Ovary (tissue), 9 donors: Measurements from ENCODE around the gene CD36. TPM values are rescaled to one million over a fixed set of nuclear protein-coding genes. Genes with fewer than 3 reads are reported as not detected.

ENCODE experiments used
- DNase-seq, 5 donors: peaks; one replicate each; pipeline ENCODE4 v3.0.0-alpha.2; 2019 to 2020
- H3K27ac ChIP-seq, 2 donors: fragments of 200-600 bp; one replicate each; pipeline versions ENCODE4 v1.5.1 to v1.8.0; 2019 to 2022
- H3K27me3 ChIP-seq: fragments of 200-600 bp; one replicate; pipeline ENCODE4 v1.8.0; 2022
- H3K36me3 ChIP-seq: fragments of 200-600 bp; sonication (generic); one replicate; pipeline ENCODE4 v1.5.1; 2019
- H3K4me1 ChIP-seq: one replicate; pipeline ENCODE4 v1.8.1; 2013; ENCODE audit warnings: mild to moderate bottlenecking, moderate library complexity; ENCODE audit not compliant: insufficient read depth
- H3K4me3 ChIP-seq: fragments of 200-600 bp; sonication (generic); one replicate; pipeline ENCODE4 v1.5.1; 2017
- H3K9me3 ChIP-seq, 2 donors: fragments of 200-600 bp in 1 of 2; sonication (generic) in 1 of 2; one replicate each; pipeline versions ENCODE4 v1.5.1 to v1.8.1; 2013 to 2019; ENCODE audit warnings: mild to moderate bottlenecking in 1 of 2, moderate library complexity in 1 of 2
- CTCF ChIP-seq, 3 donors: fragments of 450-650 bp in 2 of 3; fragments of 200-600 bp in 1 of 3; IDR thresholded peaks; one replicate each; pipeline versions ENCODE4 v1.5.1 to v1.8.0; 2016 to 2022; ENCODE audit warnings: antibody characterized with exemption in 3 of 3, mild to moderate bottlenecking in 1 of 3
- EP300 ChIP-seq: sonication (generic); formaldehyde crosslinking; IDR thresholded peaks from one replicate; pipeline ENCODE4 v1.6.1; 2017; ENCODE audit warnings: antibody characterized with exemption
- POLR2A ChIP-seq: fragments of 450-650 bp; IDR thresholded peaks from one replicate; pipeline ENCODE4 v1.6.1; 2017; ENCODE audit warnings: antibody characterized with exemption, mild to moderate bottlenecking, moderate library complexity
- WGBS, 3 donors: extraction: QIAGEN DNeasy Blood & Tissue Kit in 1 of 3; methylation state at CpG; one replicate each; pipeline versions ENCODE4 v1.1.5 to v1.1.7; 2013 to 2017; 5-methylcytosine and 5-hydroxymethylcytosine counted together
- intact Hi-C, 4 donors: fragments of 100-400 bp; cut with DNase I; formaldehyde crosslinking; loops; one replicate each; pipeline versions ENCODE4 v1.11.0 to v1.15.1; 2022 to 2023
- polyA plus RNA-seq, 2 donors: library from polyadenylated mRNA; stranded (reverse); fragments of 200-250 nt in 1 of 2; fragments of 350-450 nt in 1 of 2; fragmentation: Illumina TruSeq in 1 of 2; extraction: RNeasy Lipid Tissue Mini Kit (QIAGEN cat#74804) in 1 of 2; gene quantifications; one replicate each; pipeline ENCODE4 v1.2.3, GENCODE V29; 2013 to 2014
- total RNA-seq, 7 donors: library from RNA; depleted of rRNA in 2 of 7; stranded (reverse); fragments of >200 nt in 2 of 7; fragmentation: NEBNext Ultra II Directional in 3 of 7; extraction: Animal tissue kit (Norgen Biotek cat#: 25700) in 3 of 7; gene quantifications; one replicate each; pipeline versions ENCODE4 v1.1.0 to v1.2.4, GENCODE V29; 2016 to 2023
- donor health status: DM: no; HTN: no; CAD: no; lungs with moderate emphysema.
- donor health status: DM: no; HTN: no; CAD: no.
- donor health status: Bipolar disorder and iron deficiency.
- donor health status: DM: yes; HTN: yes; CAD: no.
- donor health status: DM: no; HTN: no; CAD: no.
- donor health status: DM: yes; HTN: yes; CAD: no.

The CD36 gene
- total and polyA plus RNA-seq, 9 donors, result 3.1 to 55.4 (median 9.1) TPM

- Histone ChIP-seq H3K4me3 (no peak overlapping the region), H3K9me3 (no peaks in the 10 kb centered on the region), H3K27me3 (no peaks in the 10 kb centered on the region), H3K4me1 (no peaks in the 10 kb centered on the region), H3K36me3 (no peaks in the 10 kb centered on the region), H3K27ac (no peak overlapping the region)
- intact Hi-C loops, result no loop called here
- 92 to 94% (median 92%) methylated on average over 2 of the region's 2 CpGs for WGBS, 3 donors
- no peak for DNase-seq
- no peak for TF ChIP-seq CTCF (IDR thresholded peaks at IDR 0.05)
- TF ChIP-seq EP300, result no peak
- no peak for TF ChIP-seq POLR2A
Measured at GRCh38 chr7:80676404-80676803, 38.0 kb downstream of the CD36 start.

- no peak for DNase-seq
- Histone ChIP-seq H3K27me3 (no peaks in the 10 kb centered on the region), H3K36me3 (no peaks in the 10 kb centered on the region), H3K4me1 (no peaks in the 10 kb centered on the region), H3K4me3 (no peak overlapping the region), H3K27ac (no peak overlapping the region), H3K9me3 (no peaks in the 10 kb centered on the region)
- TF ChIP-seq EP300, result no peak
- TF ChIP-seq CTCF (IDR thresholded peaks at IDR 0.05), result no peak
- no peak for TF ChIP-seq POLR2A
- 82 to 91% (median 82%) methylated on average over 1 of the region's 1 CpG for WGBS, 3 donors
- intact Hi-C loops, result no loop called here
Measured at GRCh38 chr7:80677629-80678028, 39.2 kb downstream of the CD36 start.

- Histone ChIP-seq H3K27me3 (no peaks in the 10 kb centered on the region), H3K27ac (no peak overlapping the region), H3K36me3 (no peaks in the 10 kb centered on the region), H3K4me1 (no peaks in the 10 kb centered on the region), H3K4me3 (no peak overlapping the region), H3K9me3 (no peaks in the 10 kb centered on the region)
- intact Hi-C loops, result no loop called here
- TF ChIP-seq POLR2A, result no peak
- TF ChIP-seq EP300, result no peak
- no peak for TF ChIP-seq CTCF (IDR thresholded peaks at IDR 0.05)
- DNase-seq, result no peak
- WGBS, 3 donors, result 91 to 94% (median 93%) methylated on average over 8 of the region's 8 CpGs
Measured at GRCh38 chr7:80678707-80679106, 40.3 kb downstream of the CD36 start.

- Histone ChIP-seq H3K4me3 (no peak overlapping the region), H3K27ac (no peak overlapping the region), H3K27me3 (no peaks in the 10 kb centered on the region), H3K9me3 (no peaks in the 10 kb centered on the region), H3K36me3 (no peaks in the 10 kb centered on the region), H3K4me1 (no peaks in the 10 kb centered on the region)
- 79 to 90% (median 86%) methylated on average over 10 of the region's 10 CpGs for WGBS, 3 donors
- no peak for DNase-seq
- TF ChIP-seq POLR2A (no peak), CTCF (IDR thresholded peaks at IDR 0.05) (no peak), EP300 (no peak)
- intact Hi-C loops, result no loop called here
Measured at GRCh38 chr7:80679921-80680907, 41.8 kb downstream of the CD36 start.
